NCI-H1048 (cell line): ENCODE data around the gene UGT1A10.
A peak's percentile ranks its signal among the peaks of the same experiment; 100 is the strongest.
"Not testable (repeated sequence)": the region's sequence is repeated elsewhere in the genome, so short reads cannot be mapped to it uniquely, and the experiment has no call there.

ENCODE experiments used
- DNase-seq: peaks from one replicate; lab custom pipeline; 2025; lab: John Stamatoyannopoulos, UW

The UGT1A10 gene

DNA sequence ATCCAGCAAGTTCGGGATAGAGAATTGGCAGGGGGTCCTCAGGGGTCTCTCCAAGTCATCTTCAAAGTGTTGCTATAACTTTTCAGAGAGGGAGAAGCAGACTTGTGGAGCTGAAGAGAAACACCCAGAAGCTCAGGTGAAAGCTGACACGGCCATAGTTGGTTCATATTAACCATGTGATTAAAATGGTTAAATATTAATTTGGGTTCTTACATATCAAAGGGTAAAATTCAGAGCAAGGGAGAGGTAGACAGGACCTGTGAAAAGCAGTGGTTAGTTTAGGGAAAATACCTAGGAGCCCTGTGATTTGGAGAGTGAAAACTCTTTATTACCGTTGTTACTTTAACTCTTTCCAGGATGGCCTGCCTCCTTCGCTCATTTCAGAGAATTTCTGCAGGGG is 56.4 kb downstream of the UGT1A10 start, which contains the start of gene UGT1A6:
TSS of gene UGT1A6 (plus strand) at position 243 of the 400 bp plus-strand sequence. CDS start at position 358, 115 bp downstream.
- no peak for DNase-seq

DNA sequence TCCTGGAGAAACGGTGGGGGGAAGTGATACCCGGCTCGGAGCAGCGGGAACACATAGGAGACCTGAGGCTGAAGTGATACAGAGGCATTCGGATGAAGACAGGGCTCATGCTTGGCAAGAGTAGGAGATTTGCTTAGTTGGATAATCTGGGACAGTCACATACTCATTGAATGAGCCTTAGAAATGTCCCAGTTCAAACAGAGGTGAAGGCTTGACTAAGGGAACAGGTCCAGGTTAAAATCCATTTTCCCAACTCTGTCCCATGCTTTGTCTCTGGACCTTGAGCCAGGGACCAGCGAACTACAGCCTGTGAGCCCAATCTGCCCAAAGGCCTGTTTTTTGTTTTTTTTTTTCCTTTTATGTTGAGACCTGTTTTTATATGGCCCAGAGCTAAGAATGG is 57.7 kb downstream of the UGT1A10 start:
- no peak for DNase-seq

DNA sequence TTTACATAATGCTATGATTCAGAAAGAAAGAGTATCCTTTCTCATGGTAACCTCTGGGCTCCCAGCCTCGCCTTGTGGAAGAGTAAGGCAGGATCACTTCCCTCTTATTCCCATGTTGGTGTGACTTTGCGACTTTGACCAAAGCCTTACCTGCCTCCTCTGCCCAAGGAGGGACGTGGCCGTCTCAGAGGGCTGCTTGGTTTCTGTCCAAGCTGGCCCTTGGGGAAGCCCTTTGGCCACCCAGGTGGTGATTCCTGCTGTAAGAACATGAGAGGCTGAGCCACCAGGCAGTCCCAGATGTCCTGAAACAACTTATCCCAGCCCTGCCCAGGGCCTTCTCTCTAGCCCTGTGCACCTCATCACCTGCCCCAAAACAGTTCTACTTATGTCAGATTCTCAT is 62.5 kb downstream of the UGT1A10 start:
- no peak for DNase-seq

DNA sequence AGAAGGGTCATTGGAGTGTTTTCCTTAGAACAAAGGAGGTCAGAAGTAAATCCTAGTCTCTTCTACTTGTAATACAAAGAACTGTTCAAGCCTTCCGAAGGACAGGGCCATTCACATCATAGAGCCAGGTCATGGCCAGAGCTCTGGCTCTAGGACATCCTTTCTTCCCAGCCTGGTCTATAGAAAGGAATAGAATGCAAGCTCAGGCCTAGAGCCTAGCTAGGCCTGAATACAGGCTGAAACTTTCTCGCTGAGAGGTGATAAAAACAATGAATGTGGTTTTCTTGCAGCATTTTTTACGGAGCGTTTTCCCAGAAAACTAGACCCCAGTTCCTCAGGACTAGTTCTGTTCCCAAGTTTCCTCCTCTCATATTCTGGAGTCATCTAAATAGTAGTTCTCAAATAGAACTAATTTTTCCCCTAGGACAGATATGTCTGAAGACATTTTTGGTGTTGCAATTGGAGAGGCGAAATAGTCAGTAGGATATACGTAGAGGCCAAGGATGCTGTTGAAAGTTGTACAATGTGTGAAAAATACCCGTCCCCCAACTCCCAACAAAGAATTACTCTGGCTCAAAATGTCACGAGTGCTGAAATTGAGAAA is 63.3 kb downstream of the UGT1A10 start:
- DNase-seq = no peak

DNA sequence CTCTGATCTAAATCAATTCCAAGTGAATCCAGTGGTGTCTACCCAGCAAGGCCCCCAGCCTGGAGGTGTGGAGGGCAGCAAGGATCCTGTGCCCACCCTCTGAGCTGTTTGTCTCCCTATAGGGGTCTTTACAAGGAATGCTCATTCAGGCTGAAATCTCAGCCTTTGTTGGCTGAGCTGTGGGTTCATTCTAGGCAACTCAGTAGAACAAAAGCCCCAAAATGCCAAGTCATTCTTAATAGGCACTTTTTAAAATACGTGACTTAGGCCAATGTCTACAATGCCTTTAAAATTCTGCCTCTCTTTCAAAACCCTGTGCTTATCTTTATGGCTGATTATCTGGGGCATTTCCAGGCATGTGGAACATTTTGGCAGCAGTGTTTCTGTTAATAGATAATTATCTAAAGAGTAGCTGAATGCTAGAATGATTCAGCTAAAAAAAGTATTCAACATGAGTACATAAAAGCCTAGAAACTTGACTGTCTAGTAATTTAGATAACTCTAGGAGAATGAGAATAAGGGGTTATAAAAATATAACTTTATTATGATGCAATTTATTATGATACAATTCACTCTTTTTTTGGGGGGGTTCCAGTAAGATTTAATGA is 63.9 kb downstream of the UGT1A10 start:
- DNase-seq = no peak

DNA sequence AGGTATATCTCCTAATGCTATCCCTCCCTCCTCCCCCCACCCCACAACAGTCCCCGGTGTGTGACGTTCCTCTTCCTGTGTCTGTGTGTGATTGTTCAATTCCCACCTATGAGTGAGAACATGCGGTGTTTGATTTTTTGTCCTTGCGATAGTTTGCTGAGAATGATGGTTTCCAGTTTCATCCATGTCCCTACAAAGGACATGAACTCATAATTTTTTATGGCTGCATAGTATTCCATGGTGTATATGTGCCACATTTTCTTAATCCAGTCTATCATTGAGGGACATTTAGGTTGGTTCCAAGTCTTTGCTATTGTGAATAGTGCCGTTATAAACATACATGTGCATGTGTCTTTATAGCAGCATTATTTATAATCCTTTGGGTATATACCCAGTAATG is 64.6 kb downstream of the UGT1A10 start:
- not testable (repeated sequence) for DNase-seq

DNA sequence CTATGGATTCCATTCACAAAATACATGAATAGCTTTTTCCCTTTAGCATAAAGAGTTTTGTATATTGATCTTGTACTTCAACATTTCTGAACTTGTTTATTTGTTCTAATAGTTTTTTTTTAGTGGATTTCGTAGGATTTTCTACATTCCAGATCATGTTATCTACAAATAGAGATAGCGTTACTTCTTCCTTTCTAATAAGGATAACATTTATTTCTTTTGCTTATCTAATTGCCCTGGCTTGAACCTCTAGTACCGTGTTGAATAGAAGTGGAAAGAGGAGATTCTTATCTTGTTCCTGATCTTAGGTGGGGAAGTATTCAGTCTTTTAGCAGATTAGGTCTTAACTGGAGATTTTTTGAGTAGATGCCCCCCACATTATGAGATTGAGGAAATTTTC is 66.0 kb downstream of the UGT1A10 start:
- no peak for DNase-seq

DNA sequence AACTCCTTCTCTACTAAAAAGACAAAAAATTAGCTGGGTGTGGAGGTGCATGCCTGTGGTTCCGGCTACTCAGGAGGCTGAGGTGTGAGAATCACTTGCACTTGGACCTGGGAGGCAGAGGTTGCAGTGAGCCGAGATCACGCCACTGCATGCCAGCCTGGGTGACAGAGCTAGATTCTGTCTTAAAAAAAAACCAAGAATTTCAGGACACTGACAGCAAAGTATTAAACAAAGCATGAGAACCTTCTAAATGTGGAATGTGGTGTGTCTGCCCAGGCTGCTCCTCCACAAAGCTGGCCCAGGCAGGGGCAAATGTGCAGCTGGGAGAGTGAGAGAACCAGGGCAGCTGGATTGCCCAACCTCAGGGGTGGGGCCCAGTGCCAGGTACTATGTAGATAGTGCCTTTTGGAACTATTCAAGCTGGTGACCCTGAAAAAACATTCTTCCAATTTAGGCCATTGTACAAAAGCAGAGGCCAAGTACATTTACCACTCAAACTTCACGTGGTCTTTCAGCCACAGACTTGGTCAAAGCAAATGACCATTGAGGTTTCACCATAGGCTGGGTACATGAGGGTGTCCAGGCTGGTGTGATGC is 69.8 kb downstream of the UGT1A10 start:
- DNase-seq = no peak

DNA sequence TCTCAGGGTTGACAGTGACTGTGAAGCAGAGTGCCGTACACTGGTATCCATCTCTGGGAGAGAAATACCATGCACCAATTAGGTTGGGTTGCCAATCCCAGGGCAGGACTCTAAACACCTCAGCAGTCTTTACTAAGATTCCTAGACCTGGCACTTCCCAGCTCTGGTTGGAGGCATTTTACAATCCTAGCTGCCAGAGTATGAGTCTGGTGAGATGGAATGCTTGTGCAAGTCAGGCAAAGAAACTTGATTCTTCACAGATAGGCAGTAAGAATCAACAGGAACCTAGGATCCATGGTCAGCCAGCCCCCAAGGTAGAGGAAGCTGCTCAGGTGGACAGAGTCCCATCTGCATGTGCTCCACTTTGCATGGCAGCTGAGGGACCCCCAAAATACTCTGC is 70.5 kb downstream of the UGT1A10 start:
- no peak for DNase-seq

DNA sequence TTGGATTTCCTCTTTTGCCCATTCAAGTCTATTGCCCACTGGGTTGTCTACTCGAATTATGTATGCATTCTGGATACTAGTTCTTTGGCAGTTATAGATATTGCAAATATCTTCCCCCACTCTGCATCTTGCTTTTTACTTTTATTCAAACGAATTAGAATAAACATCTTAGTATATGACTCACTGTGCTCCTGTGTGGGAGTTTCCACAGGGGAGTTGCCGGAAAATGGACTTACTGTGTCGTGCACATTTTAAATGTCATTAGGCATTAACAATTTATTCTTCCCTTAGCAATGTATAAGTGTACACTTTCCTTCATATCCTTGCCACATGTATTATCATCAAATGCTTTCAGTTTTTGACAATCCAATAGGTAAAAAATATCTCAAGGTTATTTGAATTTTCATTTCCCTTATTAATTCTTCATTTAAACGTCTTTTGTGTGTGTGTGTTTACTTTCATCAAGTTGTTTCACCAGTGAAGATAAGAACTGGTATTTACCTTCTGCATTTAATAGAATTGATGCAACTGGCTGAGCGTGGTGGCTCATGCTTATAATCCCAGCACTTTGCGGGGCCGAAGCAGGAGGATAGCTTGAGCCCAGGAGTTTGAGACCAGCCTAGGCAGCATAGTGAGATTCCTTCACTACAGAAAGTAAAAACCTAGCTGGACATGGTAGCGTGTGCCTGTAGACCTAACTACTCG is 71.8 kb downstream of the UGT1A10 start:
- no peak for DNase-seq

DNA sequence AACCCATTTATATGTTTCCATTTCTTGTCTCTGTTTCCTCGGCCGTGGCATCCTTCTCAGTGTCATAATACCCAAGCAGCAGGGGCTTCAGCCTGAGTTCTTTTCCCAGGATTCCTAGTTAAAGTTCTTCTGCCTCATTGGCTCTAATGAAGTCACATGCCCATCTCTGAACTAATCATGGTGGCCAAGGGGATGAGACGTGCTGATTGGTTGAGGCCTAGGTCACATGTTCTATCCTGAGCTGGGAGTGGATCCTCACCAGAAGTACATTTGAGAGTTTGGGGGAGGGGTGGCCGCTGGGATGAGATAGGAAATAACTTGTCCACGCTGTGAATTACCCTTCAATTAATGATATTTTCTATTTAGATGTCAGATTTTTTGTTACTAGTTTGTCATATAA is 72.7 kb downstream of the UGT1A10 start:
- DNase-seq = no peak

DNA sequence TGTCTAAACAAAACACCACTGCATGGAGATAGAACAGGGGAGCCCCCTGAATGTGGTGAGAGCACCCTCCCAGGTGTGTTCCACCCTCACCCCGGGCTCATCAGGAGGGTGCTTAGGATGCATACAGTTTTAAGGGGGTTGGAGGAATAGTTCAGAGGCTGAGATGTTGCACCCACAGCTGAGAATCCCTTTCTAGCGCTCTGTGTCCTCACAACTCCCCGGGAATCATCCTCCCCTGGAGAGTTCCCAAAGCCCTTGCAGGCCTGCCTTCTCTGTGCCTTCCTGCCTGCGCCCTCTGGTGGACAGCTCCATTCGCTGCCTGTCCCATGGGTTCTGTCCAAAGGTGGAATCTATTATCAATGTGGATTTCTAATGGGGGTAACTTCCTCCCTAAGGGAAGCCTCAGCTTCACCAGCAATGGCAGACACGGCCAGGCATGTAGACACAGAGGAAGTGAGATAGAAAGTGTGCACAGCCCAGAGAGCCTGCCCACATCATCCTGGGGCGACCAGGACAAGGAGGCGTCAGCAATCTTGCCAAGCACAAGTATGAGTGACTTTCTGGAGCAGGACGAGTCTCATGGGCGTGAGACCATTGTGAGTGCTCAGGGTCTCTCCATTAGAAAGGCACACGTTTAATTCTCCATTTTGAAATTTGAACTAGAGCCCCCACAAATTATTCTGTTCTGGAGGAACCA is 75.2 kb downstream of the UGT1A10 start:
- DNase-seq = peak; percentile 45

DNA sequence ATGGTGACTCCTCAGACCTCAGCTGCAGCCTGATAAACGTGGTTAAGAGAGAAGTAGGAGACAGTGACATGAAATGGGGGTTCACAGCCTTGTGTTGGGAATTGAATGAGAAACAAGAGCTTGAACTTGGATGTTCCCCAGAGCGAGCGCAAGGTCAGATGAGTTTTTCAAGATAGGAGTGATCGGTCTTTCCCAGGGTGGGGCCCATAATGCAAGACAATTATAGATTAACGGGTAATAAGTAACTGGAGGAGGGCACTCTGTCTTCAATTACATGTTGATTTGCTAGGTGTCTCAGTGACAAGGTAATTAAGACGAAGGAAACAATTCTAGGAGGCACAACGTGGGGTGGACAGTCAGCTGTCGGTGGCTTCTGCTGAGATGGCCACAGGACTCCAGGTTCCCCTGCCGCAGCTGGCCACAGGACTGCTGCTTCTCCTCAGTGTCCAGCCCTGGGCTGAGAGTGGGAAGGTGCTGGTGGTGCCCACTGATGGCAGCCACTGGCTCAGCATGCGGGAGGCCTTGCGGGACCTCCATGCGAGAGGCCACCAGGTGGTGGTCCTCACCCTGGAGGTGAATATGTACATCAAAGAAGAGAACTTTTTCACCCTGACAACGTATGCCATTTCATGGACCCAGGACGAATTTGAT is 76.5 kb downstream of the UGT1A10 start, which contains the start of gene UGT1A5:
TSS of gene UGT1A5 (plus strand) at position 297 of the 651 bp plus-strand sequence. CDS start at position 382, 85 bp downstream.
- DNase-seq = no peak

DNA sequence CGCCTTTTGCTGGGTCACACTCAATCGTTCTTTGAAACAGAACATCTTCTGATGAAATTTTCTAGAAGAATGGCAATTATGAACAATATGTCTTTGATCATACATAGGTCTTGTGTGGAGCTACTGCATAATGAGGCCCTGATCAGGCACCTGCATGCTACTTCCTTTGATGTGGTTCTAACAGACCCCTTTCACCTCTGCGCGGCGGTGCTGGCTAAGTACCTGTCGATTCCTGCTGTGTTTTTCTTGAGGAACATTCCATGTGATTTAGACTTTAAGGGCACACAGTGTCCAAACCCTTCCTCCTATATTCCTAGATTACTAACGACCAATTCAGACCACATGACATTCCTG is 77.0 kb downstream of the UGT1A10 start:
- no peak for DNase-seq

DNA sequence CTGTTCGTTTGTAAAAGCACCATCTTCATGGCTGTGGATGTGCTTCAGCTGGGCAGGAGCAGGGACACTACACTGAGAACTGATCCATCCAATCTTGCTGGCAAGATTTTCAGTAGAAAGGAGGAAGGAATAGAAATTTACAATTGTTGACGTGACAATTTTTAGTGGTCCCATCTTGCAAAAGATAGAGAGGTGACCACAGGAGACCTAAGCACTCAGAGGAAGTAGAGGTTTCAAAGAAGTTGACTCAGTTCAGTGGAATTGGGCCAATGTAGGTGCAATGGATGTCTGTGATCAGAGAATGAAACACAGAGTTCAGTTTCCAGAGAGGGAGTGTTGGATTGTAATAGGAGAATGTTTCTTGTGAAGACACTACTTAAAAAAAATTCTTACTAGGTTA is 77.9 kb downstream of the UGT1A10 start:
- DNase-seq = no peak

DNA sequence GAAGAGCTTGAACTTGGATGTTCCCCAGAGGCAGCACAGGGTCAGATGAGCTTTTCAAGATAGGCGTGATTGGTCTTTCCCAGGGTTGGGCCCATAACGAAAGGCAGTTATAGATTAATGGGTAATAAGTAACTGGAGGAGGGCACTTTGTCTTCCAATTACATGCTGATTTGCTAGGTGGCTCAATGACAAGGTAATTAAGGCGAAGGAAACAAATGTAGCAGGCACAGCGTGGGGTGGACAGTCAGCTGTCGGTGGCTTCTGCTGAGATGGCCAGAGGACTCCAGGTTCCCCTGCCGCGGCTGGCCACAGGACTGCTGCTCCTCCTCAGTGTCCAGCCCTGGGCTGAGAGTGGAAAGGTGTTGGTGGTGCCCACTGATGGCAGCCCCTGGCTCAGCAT is 82.3 kb downstream of the UGT1A10 start, which contains the start of gene UGT1A4:
TSS of gene UGT1A4 (plus strand) at position 185 of the 400 bp plus-strand sequence. CDS start at position 270, 85 bp downstream.
- DNase-seq = no peak

DNA sequence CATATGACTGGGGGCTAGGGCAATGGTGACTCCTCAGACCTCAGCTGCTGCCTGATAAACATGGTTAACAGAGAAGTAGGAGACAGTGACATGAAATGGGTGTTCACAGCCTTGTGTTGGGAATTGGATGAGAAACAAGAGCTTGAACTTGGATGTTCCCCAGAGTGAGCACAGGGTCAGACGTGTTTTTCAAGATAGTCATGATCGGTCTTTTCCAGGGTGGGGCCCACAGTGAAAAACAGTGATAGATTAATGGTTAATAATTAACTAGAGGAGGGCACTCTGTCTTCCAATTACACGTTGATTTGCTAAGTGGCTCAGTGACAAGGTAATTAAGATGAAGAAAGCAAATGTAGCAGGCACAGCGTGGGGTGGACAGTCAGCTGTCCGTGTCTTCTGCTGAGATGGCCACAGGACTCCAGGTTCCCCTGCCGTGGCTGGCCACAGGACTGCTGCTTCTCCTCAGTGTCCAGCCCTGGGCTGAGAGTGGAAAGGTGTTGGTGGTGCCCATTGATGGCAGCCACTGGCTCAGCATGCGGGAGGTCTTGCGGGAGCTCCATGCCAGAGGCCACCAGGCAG is 92.6 kb downstream of the UGT1A10 start, which contains the start of gene UGT1A3:
TSS of gene UGT1A3 (plus strand) at position 320 of the 579 bp plus-strand sequence. CDS start at position 405, 85 bp downstream.
- DNase-seq = no peak

DNA sequence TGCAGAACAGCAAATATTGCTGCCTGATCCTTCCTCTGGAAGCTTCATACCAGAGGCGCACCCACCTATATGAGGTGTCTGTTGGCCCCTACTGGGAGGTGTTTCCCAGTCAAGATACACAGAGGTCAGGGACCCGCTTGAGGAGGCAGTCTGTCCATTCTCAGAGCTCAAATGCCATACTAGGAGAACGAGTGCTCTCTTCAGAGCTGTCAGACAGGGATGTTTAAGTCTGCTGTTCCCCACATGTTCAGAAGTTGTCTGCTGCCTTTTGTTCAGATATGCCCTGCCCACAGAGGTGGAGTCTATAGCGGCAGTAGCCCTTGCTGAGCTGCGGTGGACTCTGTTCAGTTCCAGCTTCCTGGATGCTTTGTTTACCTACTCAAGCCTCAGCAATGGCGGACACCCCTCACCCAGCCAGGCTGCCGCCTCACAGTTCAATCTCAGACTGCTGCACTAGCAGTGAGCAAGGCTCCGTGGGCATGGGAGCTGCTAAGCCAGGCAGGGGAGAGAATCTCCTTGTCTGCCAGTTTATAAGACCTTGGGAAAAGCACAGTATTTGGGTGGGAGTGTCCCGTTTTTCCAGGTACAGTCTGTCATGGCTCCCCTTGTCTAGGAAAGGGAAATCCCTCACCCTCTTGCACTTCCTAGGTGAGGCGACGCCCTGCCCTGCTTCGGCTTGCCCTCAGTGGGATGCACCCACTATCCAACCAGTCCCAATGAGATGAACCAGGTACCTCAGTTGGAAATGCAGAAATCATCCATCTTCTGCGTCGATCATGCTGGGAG is 100.8 kb downstream of the UGT1A10 start:
- DNase-seq = not testable (repeated sequence)

DNA sequence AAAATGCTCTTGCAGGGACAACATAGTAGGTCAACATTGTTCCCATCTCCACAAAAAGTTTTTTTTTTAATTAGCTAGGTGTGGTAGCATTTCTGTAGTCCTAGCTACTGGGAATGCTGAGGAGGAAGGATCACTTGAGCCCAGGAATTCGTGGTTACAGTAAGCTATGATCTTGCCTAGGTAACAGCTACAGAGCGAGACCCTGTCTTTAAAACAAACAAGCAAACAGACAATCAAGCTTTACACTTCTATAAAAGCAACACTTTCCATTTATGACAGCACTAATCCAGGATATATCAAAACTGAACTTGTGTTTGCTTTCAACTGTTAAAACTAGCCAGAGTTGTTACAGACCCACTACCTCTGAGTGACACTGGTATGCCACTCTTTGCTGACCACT is 104.6 kb downstream of the UGT1A10 start:
- no peak for DNase-seq
